GM18907 (cell line): ENCODE measurements around the gene PRKAG2.

Source experiments
- ATAC-seq: cut with Tn5 transposase; IDR thresholded peaks from one replicate; pipeline ENCODE4 v1.9.1; 2021; ENCODE audit warnings: mild to moderate bottlenecking, moderate library complexity; ENCODE audit not compliant: unreplicated experiment

Gene PRKAG2

DNA sequence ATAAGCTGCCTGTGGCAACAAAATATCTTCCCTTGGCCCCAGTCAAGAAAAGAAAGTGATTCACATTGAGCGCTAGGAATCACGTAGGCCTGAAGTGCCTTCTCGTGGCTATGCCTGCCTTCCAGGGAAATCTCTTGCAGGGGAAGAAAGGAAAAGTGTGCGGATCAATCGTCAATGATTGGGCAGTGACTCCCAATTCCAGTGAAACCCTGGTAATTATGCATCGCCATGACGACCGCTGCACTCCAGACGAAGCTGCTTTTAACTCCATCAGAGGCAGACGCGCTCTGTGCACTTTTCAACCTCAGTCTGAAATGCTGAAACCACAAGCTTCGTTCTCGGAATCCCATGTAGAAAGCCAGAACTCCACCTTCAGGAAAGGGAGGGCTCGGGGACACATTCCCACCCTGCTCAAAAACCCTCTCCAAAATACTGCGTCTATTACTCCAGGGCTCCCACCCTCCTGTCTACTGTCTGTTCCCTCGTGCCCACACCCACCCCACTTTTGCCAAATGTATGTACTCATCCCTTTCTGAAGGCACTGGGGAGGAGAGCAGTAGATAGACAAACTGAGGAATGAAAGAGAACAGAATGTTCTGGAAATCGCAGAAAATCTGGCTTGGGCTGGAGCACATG, 24.2 kb upstream of the PRKAG2 start:
- ATAC-seq = no peak

DNA sequence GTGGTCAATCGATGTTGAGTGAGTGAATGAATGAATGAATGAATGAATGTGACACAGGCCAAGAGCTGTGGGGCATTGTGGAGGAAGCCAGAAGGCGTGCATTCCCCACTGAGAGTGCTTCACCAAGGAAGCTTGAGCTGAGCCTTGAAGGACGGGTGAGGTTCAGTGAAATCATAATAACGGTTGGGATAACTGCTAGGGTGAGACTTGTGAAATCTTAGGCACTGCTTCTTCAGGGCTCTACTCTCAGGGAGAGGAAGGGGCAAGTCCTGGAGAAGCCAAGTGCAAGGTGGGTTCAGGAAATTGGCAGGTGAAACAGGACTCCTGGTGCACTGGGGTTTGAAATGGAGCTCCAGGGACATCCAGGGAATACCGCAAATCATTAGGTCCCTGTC, 23.7 kb upstream of the PRKAG2 start:
- no peak for ATAC-seq

DNA sequence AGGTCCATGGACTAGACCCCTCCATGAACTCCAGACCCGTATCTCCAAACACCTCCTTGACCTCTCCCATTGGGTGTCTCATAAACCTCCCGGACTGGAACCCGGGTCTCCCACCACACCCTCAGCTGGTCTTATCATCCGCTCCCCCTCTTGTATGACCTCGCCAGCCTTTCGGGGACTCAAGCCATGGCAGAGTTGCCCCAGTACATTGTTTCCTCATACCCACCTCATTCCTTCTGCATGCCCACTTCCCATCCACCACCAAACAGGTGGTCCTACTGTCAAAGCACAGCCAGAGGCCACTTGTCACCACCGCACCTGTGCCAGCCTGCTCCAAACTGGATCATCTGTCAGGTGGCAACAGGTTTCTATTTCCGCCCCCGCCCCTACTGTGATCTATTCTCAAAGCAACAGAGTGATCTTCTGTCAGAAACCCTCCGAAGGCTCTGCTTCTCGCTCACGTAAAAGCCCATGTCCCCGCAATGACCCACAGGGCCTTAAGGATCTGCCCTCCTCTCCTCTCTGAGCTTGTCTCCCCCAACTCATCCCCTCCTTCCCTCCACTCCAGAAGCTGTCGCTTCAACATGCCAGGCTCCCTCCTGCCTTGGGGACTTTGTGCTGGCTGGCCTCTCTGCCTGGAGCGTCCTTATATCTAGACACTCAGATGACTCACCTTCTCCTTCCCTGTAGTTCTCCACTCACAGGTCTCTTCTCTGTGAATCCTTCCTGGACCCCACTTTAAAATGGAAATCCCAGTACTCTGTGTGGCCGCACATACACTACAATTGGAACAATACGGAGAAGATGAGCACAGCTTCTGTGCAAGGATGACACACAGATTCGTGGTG, 22.8 kb upstream of the PRKAG2 start:
- ATAC-seq = no peak

DNA sequence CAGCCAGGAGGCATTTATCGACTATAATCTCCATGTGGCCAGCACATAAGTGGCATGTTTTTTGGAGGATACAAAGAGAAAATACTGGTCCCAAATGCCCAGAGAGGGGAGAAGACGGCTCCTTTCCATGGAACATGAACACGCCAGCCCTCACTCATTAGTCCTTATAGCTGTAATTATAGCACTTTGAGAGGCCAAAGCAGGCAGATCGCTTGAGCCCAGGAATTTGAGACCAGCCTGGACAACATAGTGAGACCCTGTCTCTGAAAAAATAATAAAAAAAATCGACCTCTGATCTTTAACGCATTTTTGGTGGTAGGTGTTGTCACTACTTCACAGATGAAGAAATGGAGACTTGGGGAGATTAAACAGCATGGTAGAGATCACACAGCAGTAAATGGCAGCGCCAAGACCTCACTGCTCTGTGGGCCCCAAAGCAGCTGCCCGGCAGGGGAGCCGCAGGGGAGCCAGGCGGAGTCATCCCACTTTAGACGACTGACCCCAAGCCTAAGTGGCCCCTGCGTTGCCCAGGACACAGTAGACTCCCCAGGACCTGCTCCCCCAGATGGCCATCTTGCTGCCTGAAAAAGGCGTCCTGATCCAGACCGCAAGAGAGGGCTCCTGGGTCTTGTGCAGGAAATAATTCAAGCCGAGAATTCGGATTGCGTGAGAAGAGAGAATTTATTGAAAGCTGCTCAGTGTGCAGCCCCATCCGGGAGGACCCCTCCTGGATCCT, 21.2 kb upstream of the PRKAG2 start:
- ATAC-seq = no peak

DNA sequence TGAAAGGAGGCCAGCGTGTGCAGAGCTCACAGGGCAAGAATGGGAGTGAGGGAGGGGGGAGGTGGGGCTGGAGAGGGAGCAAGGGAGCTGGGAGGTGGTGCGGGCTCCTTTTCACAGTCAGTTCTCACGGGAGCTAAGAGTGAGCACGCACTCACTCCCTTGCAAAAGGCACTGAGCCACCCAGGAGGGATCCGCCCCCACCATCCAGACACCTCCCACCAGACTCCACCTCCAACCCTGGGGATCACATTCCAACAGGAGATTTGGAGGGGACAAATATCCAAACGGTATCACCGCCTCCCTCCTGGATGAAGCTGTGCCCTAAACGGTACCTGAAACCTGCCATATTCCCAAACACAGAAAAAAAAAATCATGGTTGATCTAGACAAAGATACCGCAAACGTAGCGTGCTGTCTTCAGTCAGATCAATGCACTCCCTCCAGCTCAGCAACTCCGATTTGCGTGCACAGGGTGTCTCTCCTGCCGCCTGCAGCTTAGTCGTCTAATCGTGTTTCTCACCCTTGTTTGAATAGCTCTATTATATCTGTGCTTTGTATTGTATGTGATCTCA, 20.3 kb upstream of the PRKAG2 start:
- no peak for ATAC-seq

DNA sequence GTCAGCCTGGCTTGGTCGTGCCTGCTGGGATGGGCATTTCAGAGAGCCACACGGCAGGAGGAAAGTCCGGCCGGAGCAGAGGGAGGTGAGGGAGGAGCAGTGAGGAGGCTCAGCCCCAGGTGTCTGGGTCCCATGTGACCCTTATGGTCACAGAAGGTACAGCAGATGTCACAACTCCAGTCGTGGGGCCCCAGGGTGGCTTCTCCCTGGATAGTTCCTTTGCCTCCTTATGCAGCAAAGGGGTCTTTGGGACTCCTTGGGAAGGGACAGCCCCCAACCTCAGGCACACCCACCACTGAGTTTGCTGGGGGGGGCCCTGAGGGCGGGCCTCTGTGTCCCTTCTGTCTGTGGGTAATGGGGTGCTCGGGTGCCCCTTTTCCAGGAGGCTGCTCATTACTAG, 19.6 kb upstream of the PRKAG2 start:
- ATAC-seq = no peak

DNA sequence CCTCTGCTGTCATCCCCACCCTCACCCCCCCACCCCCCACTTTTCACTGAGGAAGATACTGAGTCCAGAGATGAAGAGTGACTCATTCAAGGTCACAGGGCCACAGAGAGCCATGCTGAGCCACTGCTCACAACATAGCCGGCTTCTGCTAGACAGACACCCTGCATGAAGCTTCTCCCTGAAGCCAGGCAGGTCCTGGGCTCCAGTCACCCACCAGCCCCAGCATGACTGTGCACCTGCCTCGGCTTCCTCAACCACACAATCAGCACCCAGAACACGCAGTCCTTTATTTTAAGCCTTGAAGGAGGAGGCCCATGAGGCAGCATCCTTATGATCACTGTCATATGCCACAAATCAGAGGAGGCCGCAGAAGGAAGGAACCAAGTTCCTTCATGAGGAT, 19.2 kb upstream of the PRKAG2 start:
- no peak for ATAC-seq

DNA sequence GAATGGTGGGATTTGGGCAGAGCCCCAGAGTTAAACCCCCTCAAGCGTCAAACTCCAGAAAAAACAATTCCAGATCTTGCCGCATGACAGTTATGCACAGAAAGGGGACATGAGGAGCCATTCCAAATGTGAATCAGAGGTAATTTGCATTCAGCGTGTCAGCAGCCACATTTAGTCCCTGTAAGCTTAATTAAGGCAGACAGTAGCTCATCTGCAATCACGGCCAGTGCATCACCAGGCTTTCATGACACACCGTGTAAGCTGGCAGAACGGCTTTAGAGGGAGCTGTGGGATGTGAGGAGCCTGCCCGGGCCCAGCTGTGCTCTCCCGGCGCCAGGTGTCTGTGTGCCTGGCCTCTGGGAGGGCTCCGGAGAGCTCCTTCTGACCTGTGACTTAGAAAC, 18.7 kb upstream of the PRKAG2 start:
- ATAC-seq = no peak

DNA sequence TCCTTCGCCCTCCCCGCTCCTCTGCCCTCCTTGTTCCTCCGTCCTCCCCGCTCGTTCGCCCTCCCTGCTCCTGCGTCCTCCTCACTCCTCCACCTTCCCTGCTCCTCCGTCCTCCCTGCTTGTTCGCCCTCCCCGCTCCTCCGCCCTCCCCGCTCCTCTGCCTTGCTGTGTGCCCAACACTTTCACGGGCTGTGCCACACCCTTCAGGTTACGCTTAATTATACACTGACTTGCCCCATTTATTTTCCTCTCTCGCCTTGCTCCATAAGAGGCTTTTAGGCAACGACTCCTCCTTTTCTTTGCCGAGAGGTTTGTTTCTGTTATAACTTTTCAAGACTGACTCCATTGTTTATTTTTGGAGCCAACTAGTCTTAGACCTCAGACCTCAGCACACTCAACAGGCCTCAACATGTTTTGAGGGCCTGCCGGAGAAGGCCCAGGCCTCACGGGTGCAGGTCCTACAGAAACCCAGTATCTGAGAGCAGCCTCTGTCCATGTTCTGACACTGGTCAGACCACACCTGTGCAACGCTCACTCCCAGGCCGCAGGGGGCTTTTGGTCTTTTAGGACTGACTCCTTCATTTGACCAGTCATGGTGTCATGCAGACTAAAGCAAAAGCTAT, 18.2 kb upstream of the PRKAG2 start:
- no peak for ATAC-seq

DNA sequence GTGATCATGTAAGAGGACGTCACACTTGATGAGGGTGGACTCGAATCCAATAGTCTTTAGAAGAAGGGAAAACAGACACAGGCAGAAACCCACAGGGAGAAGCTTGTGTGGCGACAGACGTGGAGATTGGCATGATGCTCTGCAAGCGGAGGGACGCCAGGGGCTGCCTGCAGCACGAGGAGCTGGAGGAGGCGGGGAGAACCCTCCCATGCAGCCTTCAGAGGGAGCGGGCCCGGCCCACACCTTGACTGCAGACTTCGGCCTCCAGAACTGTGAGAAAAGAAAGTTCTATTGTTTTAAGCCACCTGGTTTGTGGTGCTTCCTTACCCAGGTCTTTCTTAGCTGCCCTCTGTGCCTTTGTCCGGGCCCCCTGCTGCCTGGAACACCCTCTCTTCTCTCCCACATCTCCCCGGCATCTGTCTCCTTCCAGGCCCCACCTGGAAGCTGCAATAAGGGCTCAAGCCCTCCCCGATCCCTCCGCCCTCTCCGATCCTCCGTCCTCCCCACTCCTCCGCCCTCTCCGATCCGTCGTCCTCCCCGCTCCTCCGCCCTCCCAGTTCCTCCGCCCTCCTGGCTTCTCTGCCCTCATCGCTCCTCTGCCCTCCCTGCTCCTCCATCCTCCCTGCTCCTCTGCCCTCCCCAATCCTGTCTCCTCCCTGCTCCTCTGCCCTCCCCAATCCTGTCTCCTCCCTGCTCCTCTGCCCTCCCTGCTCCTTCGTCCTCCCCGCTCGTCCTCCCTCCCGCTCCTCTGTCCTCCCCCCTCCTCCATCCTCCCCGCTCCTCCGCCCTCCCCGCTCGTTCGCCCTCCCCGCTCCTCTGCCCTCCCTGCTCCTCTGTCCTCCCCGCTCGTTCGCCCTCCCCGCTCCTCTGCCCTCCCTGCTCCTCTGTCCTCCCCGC, 17.4 kb upstream of the PRKAG2 start:
- ATAC-seq = no peak

DNA sequence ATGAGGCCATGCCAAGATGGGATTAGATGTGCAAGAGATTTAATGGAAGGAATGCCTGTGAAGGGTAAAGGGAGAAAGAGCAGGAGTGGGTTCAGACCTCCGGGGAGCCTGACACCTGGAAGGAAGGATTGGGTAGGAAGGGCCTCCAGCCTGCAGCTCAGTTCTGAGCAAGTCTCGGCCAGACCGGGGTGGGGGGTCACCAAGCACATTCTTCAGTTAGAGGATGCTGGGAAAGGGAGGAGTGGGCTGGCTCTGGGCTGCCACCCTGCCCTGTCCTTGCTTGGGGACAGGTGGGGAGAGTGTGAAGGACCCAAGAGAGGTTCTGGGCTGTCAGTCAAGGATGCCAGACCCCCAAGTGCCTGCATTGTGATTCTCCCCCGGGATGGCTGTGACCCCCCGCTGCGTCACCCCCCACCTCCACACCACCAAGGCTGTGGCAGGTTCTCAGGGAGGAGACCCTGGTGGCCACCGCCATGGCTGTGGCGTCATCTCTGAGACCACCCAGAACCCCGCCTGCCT, 16.5 kb upstream of the PRKAG2 start:
- no peak for ATAC-seq

DNA sequence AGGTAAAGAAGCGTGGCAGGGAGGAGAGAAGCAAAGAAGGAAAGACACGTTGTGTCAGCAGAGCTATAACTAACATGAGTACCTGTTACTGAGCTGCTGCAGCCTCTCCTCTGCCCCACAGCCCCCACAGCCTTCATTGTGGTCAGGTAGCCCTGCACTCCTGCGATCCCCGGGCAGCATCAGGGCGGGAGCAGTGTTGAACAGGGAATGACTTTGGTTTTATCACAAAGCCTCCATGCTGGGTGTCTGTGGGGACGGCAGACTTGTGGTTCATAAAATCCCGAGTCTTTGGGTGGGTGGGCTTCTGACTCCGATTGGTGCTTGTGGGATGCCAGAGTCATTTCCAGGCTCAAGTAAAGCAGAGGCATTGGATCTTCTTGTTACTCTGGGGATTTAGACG, 14.8 kb upstream of the PRKAG2 start:
- no peak for ATAC-seq

DNA sequence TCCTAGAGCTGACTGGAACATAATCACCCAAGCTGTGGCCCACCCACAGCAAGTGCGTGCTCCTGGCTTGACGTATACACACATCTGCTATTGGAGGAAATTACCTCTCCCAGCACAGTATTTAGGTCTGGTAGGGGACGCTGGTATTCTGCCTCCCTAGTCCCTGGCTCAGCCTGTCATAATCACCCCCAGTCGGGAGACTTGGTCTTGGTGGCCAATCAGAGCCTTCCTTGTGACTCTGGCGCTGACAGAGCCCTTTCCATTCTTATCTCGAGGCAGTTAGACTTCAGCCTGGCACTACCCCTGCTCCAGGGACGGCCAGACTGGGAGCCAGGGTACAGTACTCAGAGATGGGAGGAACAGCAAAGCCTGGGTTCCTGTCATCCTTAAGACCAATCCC, 14.3 kb upstream of the PRKAG2 start:
- ATAC-seq = no peak

DNA sequence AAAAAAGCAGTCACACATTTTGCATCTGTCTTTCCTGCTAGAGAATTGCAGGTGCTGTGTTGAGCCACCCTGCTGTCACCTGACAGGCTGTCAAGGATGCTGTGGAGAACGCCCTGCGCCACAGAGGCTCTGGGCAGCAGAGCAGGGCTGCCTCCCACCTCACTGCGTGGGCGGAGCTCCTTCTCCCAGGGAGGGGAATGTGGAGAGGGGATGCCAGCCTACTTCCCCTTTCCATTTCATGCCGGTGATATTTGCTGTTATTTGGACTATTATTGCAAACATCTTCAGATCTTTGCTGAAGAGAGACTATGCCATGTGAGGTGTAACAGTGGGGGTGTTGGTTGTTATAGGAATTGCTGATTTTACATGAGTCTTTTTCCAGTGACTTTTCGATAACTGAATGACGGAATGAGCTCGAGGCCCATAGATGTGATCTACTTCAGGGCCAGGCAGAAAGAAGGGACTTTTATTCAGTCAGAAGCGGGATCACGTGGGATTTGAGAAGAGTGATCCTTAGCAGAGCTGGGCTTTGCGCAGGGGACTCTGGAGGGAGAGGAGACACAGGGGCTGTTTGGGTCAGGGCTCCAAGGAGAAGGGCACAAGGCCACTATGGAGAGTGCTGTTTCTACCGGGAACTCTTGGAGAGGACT, 13.6 kb upstream of the PRKAG2 start:
- ATAC-seq = no peak

DNA sequence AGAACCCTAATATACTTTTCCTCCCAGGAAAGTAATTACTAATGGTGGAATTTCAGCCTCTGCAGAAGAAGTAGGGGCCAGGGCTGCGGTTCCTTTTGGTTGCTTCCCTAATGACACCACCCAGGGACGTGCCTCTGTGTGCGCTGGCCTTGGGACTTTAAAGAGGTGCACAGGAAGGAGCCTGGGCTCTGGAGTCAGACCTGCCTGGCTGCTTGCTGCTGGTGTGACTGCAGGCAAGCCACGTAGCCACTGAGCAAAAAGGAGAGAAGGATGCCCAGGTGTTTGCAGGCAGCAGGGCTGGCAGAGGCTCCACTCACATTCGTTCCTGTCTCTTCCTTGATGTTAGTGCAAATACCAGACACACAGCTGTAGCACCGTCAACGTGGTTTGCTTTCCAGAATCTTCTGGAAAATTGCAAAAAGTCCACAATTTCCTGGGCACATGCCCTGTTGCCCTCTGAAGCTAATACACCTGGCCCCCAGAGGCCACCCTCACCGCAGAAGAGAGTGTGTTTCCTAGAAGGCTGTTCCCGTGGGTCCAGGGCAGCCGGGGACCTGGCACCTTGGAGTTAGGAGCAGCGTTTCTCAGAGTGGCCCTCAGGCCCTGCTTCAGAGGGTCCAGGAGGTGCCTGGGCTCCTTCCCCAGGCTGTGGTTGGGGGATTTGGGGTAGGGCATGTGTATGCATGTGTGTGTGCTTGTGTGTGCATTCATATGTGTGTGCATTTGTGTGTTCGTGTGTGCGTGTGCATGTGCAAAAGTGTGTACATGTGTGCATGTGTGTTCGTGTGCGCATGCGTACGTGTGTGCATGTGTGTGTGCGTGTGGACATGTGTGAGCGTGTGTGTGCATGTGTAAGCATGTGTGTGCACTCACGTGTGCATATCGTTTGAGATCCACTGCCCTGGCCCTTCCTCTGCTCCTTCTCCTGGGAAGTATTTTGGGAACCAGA, 12.8 kb upstream of the PRKAG2 start:
- no peak for ATAC-seq

DNA sequence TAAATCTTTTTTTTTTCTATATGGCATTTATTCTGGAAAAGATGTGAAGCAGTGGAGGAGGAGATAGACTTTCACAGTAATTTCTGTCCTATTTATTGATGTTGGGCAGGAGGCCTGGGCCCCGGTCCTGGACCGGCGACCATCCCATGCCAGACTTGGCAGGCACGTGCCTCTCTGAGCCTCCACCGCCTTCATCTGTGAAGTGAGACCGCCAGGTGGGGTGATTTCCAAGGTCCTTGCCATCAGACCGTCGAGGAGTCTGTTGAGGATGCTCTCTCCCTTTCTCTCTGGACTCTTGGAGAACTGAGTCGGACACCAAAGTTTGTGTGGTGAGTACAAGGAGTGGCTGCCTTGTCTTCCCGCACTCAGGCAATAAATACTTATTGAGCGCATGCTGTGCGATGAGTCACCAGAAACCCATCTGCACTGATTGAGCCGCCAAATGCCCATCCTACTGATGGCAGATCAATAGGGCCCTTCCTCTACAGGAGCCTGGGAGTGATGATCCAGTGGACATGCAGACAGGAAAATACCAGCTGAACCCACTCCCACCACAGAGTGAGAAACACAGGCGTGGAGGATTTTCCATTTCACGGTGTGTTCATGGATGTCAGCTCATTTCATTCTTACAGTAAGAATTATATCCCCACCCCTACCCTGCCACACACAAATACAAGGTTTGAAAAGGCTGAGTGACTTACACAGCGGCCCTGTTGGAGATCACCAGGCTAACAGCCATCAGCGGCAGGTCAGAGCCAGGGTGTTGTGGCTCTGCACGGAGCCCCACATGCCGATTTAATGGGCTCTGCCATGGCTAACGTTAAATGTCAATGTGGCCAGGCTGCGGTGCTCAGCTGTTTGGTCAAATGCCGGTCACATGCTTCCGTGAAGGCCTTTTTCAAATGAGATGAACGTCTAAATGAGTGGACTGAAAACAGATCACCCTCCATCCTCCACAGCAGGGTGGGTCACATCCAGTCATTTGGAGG, 11.5 kb upstream of the PRKAG2 start:
- no peak for ATAC-seq

DNA sequence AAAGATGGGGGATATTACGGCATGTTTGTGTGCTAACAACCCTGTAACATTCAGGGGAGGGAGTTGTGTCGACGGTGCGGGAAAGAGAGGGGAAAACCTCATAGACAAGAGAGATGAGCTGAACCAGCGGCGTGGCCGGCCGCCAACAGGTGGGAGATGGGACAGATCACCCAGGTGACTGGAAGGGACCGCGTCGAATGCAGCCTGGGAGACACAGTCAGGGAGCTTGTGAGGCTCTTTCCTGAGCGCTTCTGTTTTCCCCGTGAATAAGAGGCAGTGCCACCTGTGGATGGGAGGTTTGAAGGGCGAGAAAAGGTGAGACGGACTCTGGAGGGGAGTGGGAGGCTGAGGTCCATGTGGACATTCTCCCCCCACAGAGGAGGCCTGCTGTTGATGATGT, 9.9 kb upstream of the PRKAG2 start:
- ATAC-seq = no peak
